GM12801 (cell line): Measurements from ENCODE around the gene CD207.

Experiments
- CTCF ChIP-seq: IDR thresholded peaks from one replicate; pipeline ENCODE4 v1.5.1; 2011; ENCODE audit warnings: control low read depth; ENCODE audit not compliant: insufficient read length; ENCODE audit errors: extremely low read depth

CD207 gene

GRCh38 chr2:70785137-70785911 is 50.3 kb downstream of the CD207 start:
- no peak for TF ChIP-seq CTCF

DNA sequence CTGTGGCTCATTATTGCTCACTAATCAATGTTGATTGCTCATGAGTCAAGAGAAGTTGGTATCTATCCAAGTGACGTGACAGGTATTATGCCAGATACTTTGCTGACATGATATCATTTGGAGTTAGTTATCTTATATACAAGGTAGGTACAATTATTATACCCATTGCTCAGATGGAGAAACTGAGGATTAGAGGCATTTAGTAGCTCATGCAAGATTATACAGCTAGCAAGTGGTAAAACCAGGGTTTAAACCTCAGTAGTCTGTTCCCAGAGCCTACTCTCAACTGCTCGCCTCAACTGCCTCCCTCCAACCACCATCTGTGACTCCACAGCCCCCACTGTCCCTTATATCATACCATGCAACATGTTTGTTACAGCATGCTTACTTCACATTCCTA is 51.3 kb downstream of the CD207 start:
- TF ChIP-seq CTCF: no peak
